Measurements from ENCODE around the gene PIK3R5. TPM values are rescaled to one million over a fixed set of nuclear protein-coding genes. Genes with fewer than 3 reads are reported as not detected.

PIK3R5 gene
- total and polyA plus RNA-seq, 2 donors from 2014 or later = 0.45 to 19.1 TPM

DNA sequence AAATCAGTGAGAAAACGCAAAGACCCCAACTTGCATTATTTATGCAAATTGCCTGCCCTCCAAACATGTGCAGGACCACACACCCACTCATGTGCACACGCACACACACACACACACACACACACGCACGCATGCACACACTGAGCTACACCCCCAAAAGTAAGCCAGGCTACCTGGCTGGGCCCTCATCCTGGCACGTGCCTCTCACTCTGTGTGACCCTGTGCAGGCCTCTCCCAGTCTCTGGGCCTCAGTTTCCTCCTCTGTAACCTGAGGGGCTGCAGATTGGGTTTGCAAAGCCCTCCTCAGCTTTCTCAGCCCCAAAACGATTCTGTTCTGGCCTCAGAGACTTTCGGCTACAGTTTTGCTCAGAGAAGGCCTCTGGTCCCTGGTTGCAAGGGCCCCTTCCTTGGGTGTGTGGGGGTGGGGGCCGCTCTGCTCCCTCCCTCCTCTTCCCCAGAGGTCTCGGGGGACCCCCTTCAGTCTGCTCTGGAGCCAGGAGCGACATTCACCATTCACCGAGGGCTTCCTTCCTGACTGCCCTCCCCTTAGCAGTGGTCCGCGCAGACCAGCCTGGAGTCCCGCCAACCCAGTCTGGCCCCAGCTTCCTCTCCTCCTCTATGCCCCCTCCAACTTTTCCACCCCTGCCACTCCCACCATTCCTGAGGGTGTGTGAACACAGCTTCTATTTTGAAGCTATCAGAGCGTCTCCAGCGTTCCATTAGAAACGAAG lies 92.6 kb downstream of the PIK3R5 start:
- H3K36me3 ChIP-seq (ENCODE audit: control insufficient read depth in 2 of 3, insufficient read depth in 3 of 3, low read length in 3 of 3) = no peaks in the 10 kb centered on the region
- TF ChIP-seq, protein P1, sequence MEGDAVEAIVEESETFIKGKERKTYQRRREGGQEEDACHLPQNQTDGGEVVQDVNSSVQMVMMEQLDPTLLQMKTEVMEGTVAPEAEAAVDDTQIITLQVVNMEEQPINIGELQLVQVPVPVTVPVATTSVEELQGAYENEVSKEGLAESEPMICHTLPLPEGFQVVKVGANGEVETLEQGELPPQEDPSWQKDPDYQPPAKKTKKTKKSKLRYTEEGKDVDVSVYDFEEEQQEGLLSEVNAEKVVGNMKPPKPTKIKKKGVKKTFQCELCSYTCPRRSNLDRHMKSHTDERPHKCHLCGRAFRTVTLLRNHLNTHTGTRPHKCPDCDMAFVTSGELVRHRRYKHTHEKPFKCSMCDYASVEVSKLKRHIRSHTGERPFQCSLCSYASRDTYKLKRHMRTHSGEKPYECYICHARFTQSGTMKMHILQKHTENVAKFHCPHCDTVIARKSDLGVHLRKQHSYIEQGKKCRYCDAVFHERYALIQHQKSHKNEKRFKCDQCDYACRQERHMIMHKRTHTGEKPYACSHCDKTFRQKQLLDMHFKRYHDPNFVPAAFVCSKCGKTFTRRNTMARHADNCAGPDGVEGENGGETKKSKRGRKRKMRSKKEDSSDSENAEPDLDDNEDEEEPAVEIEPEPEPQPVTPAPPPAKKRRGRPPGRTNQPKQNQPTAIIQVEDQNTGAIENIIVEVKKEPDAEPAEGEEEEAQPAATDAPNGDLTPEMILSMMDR (IDR thresholded peaks at IDR 0.05; ENCODE audit: borderline replicate concordance, extremely low read depth, insufficient read depth) = no peak
- intact Hi-C loops (cut with DNase I) = no loop called here
- no peak overlapping the region for H3K27ac ChIP-seq (ENCODE audit: low read depth in 2 of 2, low read length in 2 of 2)
- no peaks in the 10 kb centered on the region for H3K4me1 ChIP-seq (ENCODE audit: control insufficient read depth in 2 of 3, insufficient read depth in 2 of 3, low read depth in 1 of 3, low read length in 3 of 3)
- H3K4me3 ChIP-seq (ENCODE audit: low read length in 3 of 3) = no peak overlapping the region
- H3K9me3 ChIP-seq (ENCODE audit: control insufficient read depth in 2 of 3, insufficient read depth in 1 of 3, low read length in 3 of 3) = no peaks in the 10 kb centered on the region
- no peaks in the 10 kb centered on the region for H3K27me3 ChIP-seq (ENCODE audit: control insufficient read depth, insufficient read depth, low read length)
- no peak overlapping the region for H3K9ac ChIP-seq (ENCODE audit: low read length in 3 of 3)
- DNase-seq = peak in 3 of 5 donors; percentile 28 to 57 (median 51)
- no peak for FAIRE-seq

DNA sequence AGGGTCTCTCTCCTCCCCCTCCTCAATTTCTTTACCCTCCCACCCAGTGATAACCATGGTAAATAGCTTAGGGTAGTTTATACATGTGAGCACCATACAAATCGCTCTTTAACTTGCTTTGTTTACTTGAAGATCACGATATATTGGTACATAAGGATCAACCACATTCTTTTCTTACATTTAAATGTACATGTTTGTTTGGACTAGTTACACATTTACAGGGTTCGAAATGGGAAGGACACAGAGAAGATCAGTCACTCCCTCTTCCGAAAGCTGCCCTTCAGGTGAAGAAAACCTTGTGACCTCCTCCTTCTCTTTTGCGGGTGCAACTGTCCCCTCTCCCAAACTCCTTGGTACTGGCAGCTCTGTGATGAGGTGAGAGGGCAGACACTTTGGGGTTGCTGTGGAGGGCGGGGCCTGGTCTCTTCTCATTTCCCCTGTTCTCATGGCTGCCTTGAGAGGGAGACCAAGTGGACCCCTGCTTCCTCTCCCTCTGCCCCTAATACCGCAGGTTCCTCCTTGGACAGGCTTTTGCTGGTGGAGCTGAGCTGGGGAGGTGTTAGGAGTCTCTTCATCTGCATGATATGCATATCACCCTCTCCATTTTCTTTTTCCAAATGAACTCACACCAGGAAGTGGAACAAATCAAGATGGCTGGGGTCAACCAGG lies 93.3 kb downstream of the PIK3R5 start:
- FAIRE-seq (no peak), DNase-seq (no peak)
- no peak overlapping the region for H3K4me3 ChIP-seq (ENCODE audit: low read length in 3 of 3)
- H3K9ac ChIP-seq (ENCODE audit: low read length in 3 of 3) = no peak overlapping the region
- H3K27ac ChIP-seq (ENCODE audit: low read depth in 2 of 2, low read length in 2 of 2) = no peak overlapping the region
- no peaks in the 10 kb centered on the region for H3K36me3 ChIP-seq (ENCODE audit: control insufficient read depth in 2 of 3, insufficient read depth in 3 of 3, low read length in 3 of 3)
- no peaks in the 10 kb centered on the region for H3K9me3 ChIP-seq (ENCODE audit: control insufficient read depth in 2 of 3, insufficient read depth in 1 of 3, low read length in 3 of 3)
- intact Hi-C loops (cut with DNase I) = no loop called here
- no peaks in the 10 kb centered on the region for H3K4me1 ChIP-seq (ENCODE audit: control insufficient read depth in 2 of 3, insufficient read depth in 2 of 3, low read depth in 1 of 3, low read length in 3 of 3)
- no peaks in the 10 kb centered on the region for H3K27me3 ChIP-seq (ENCODE audit: control insufficient read depth, insufficient read depth, low read length)
- TF ChIP-seq, protein P1 (IDR thresholded peaks at IDR 0.05; ENCODE audit: borderline replicate concordance, extremely low read depth, insufficient read depth) = no peak

DNA sequence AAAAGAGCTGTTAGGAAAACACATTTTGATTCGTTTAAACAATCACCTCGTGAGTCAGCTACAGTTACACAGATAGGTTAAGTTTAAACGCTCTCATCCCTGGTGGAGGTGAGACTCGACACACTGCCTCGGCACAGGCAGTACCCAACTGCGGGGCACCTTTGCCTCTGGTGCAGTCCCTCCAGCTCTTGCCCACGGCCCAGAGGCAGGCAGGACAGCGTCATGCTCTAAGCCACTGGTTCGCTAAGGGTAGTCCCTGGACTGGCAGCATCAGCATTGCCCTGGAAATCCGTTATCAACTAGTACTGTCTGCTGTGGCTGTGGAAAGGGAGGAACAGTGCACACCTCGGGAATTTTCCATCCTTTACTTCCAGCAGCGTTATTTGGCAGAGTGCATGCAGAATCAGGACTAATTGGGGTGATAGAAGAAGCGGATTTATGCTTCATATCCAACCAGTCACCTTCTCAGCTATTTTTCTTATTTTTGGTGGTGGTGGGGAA lies 94.4 kb downstream of the PIK3R5 start:
- TF ChIP-seq, protein P1 (IDR thresholded peaks at IDR 0.05; ENCODE audit: borderline replicate concordance, extremely low read depth, insufficient read depth) = no peak
- no peak for FAIRE-seq
- Histone ChIP-seq H3K9me3 (ENCODE audit: control insufficient read depth in 2 of 3, insufficient read depth in 1 of 3, low read length in 3 of 3) (no peaks in the 10 kb centered on the region), H3K27ac (ENCODE audit: low read depth in 2 of 2, low read length in 2 of 2) (no peak overlapping the region), H3K4me1 (ENCODE audit: control insufficient read depth in 2 of 3, insufficient read depth in 2 of 3, low read depth in 1 of 3, low read length in 3 of 3) (no peaks in the 10 kb centered on the region), H3K36me3 (ENCODE audit: control insufficient read depth in 2 of 3, insufficient read depth in 3 of 3, low read length in 3 of 3) (no peaks in the 10 kb centered on the region), H3K27me3 (ENCODE audit: control insufficient read depth, insufficient read depth, low read length) (no peaks in the 10 kb centered on the region), H3K9ac (ENCODE audit: low read length in 3 of 3) (no peak overlapping the region), H3K4me3 (ENCODE audit: low read length in 3 of 3) (no peak overlapping the region)
- intact Hi-C loops (cut with DNase I) = no loop called here
- no peak for DNase-seq
